Esophagus squamous epithelium (tissue), 5 donors: ENCODE data around the gene HTR3B. TPM values are rescaled to one million over a fixed set of nuclear protein-coding genes. Genes with fewer than 3 reads are reported as not detected.

ENCODE experiments used
- DNase-seq: peaks from one replicate; lab custom pipeline; 2025; lab: John Stamatoyannopoulos, UW
- H3K27ac ChIP-seq, 4 donors: fragments of 200-600 bp; sonication (generic); one replicate each; pipeline ENCODE4 v1.5.1; 2016 to 2019; ENCODE audit warnings: mild to moderate bottlenecking in 1 of 4
- H3K27me3 ChIP-seq, 4 donors: fragments of 200-600 bp; sonication (generic); 1 replicate in 3 of 4; 2 replicates in 1 of 4; pipeline versions ENCODE4 v1.5.1 to v1.6.0; 2017 to 2021; ENCODE audit warnings: antibody characterized with exemption in 1 of 4
- H3K36me3 ChIP-seq, 3 donors: fragments of 200-600 bp; sonication (generic); one replicate each; pipeline ENCODE4 v1.5.1; 2016 to 2019
- H3K4me1 ChIP-seq, 3 donors: fragments of 200-600 bp; sonication (generic); one replicate each; pipeline ENCODE4 v1.5.1; 2017 to 2019
- H3K4me3 ChIP-seq, 4 donors: fragments of 200-600 bp; sonication (generic); 1 replicate in 3 of 4; 2 replicates in 1 of 4; pipeline ENCODE4 v1.5.1; 2016 to 2019; ENCODE audit warnings: mild to moderate bottlenecking in 2 of 4, moderate library complexity in 1 of 4
- H3K9me3 ChIP-seq, 3 donors: fragments of 200-600 bp; sonication (generic); one replicate each; pipeline ENCODE4 v1.5.1; 2016 to 2019
- CTCF ChIP-seq, 6 experiments: fragments of 450-650 bp in 4 of 6; fragments of 200-600 bp in 2 of 6; sonication (generic) in 2 of 6; IDR thresholded peaks; one replicate each; pipeline ENCODE4 v1.5.1; 2016 to 2019; ENCODE audit warnings: antibody characterized with exemption in 6 of 6, mild to moderate bottlenecking in 4 of 6, moderate library complexity in 4 of 6
- POLR2A ChIP-seq, 4 donors: fragments of 450-650 bp; IDR thresholded peaks; one replicate each; pipeline ENCODE4 v1.6.1; 2017; ENCODE audit warnings: antibody characterized with exemption in 4 of 4, mild to moderate bottlenecking in 4 of 4, moderate library complexity in 3 of 4
- WGBS, 2 donors: methylation state at CpG; one replicate each; pipeline ENCODE4 v1.1.5; 2018; 5-methylcytosine and 5-hydroxymethylcytosine counted together
- intact Hi-C: fragments of 100-400 bp; cut with DNase I; formaldehyde crosslinking; loops from one replicate; pipeline ENCODE4 v1.15.0; 2022
- total RNA-seq, 4 donors: library from RNA; depleted of rRNA; stranded (reverse); fragments of >200 nt; gene quantifications; one replicate each; pipeline ENCODE4 v1.1.0, GENCODE V29; 2016
- donor health status: DM: yes; HTN: yes; CAD: no.

HTR3B gene
- total RNA-seq, 4 donors from 2014 or later: 0.15 to 0.64 (median 0.19) TPM; not detected in 1

- WGBS, 2 donors: 66 to 67% methylated on average over 6 to 10 of the region's 10 CpGs
- TF ChIP-seq POLR2A (IDR thresholded peaks at IDR 0.05): no peak
- Histone ChIP-seq H3K9me3 (no peaks in the 10 kb centered on the region), H3K36me3 (no peaks in the 10 kb centered on the region), H3K27ac (no peak overlapping the region), H3K4me1 (no peaks in the 10 kb centered on the region), H3K4me3 (no peak overlapping the region), H3K27me3 (no peaks in the 10 kb centered on the region)
- intact Hi-C loops: loop anchor here (5.0 kb wide), 1 partner anchor 362 kb away; no protein-coding TSS in a partner anchor
- no peak for DNase-seq
These were observed 9.0 kb upstream of the HTR3B start for GRCh38 chr11:113895367-113896155.

- intact Hi-C loops: loop anchor here (5.0 kb wide), 1 partner anchor 361 kb away; no protein-coding TSS in a partner anchor
- no peaks in the 10 kb centered on the region for H3K36me3 ChIP-seq
- H3K4me3 ChIP-seq: no peak overlapping the region
- WGBS, 2 donors: 27 to 34% methylated on average over 10 of the region's 10 CpGs
- no peaks in the 10 kb centered on the region for H3K4me1 ChIP-seq
- H3K27ac ChIP-seq: no peak overlapping the region
- no peak for DNase-seq
- H3K9me3 ChIP-seq: no peaks in the 10 kb centered on the region
- H3K27me3 ChIP-seq: no peaks in the 10 kb centered on the region
- TF ChIP-seq POLR2A (IDR thresholded peaks at IDR 0.05) (no peak), CTCF (IDR thresholded peaks at IDR 0.05) (peak; percentile 51 to 82 (median 68))
These were observed 8.3 kb upstream of the HTR3B start for GRCh38 chr11:113896156-113896879.

GRCh38 chr11:113901141-113901540 is 3.5 kb upstream of the HTR3B start:
- H3K27me3 ChIP-seq: no peaks in the 10 kb centered on the region
- no peak overlapping the region for H3K27ac ChIP-seq
- intact Hi-C loops: no loop called here
- no peak for DNase-seq
- H3K4me3 ChIP-seq: no peak overlapping the region
- 87 to 93% methylated on average over 2 of the region's 2 CpGs for WGBS, 2 donors
- H3K36me3 ChIP-seq: no peaks in the 10 kb centered on the region
- H3K4me1 ChIP-seq: no peaks in the 10 kb centered on the region
- H3K9me3 ChIP-seq: no peaks in the 10 kb centered on the region
- TF ChIP-seq POLR2A (IDR thresholded peaks at IDR 0.05) (no peak), CTCF (IDR thresholded peaks at IDR 0.05) (no peak)

GRCh38 chr11:113906038-113906437 is 1.4 kb downstream of the HTR3B start:
- intact Hi-C loops: no loop called here
- Histone ChIP-seq H3K36me3 (no peaks in the 10 kb centered on the region), H3K9me3 (no peaks in the 10 kb centered on the region), H3K4me1 (no peaks in the 10 kb centered on the region), H3K27ac (no peak overlapping the region), H3K27me3 (peaks cover 0 to 25% (median 0%) of the 10 kb centered on the region in 4 donors), H3K4me3 (no peak overlapping the region)
- TF ChIP-seq CTCF (IDR thresholded peaks at IDR 0.05) (peak in 1 of 6 experiments; percentile 21), POLR2A (IDR thresholded peaks at IDR 0.05) (no peak)
- 62 to 64% methylated on average over 4 of the region's 4 CpGs for WGBS, 2 donors
- no peak for DNase-seq

- intact Hi-C loops: no loop called here
- Histone ChIP-seq H3K4me1 (no peaks in the 10 kb centered on the region), H3K4me3 (no peak overlapping the region), H3K36me3 (no peaks in the 10 kb centered on the region), H3K9me3 (no peaks in the 10 kb centered on the region), H3K27me3 (peaks cover 0 to 30% (median 0%) of the 10 kb centered on the region in 4 donors), H3K27ac (no peak overlapping the region)
- no peak for DNase-seq
- WGBS, 2 donors: 73 to 74% methylated on average over 2 of the region's 2 CpGs
- TF ChIP-seq POLR2A (IDR thresholded peaks at IDR 0.05) (no peak), CTCF (IDR thresholded peaks at IDR 0.05) (no peak)
These were observed 1.9 kb downstream of the HTR3B start for GRCh38 chr11:113906516-113906915.
